HEK293T (cell line): ENCODE data around the gene FXYD6.
"Not testable (repeated sequence)": the region's sequence is repeated elsewhere in the genome, so short reads cannot be mapped to it uniquely, and the experiment has no call there.

ENCODE experiments used
- ARNT ChIP-seq: fragments of 450-650 bp; IDR thresholded peaks from 2 replicates; pipeline ENCODE4 v1.6.1; 2017; ENCODE audit warnings: mild to moderate bottlenecking
- ELF4 ChIP-seq: fragments of 450-650 bp; IDR thresholded peaks from 2 replicates; pipeline ENCODE4 v1.6.1; 2017; ENCODE audit warnings: antibody characterized with exemption
- FOXK2 ChIP-seq: fragments of 450-650 bp; IDR thresholded peaks from 2 replicates; pipeline ENCODE4 v1.6.1; 2016; ENCODE audit warnings: mild to moderate bottlenecking
- FOXM1 ChIP-seq: fragments of 450-650 bp; IDR thresholded peaks from 2 replicates; pipeline ENCODE4 v1.6.1; 2017; ENCODE audit warnings: mild to moderate bottlenecking, borderline replicate concordance

DNA sequence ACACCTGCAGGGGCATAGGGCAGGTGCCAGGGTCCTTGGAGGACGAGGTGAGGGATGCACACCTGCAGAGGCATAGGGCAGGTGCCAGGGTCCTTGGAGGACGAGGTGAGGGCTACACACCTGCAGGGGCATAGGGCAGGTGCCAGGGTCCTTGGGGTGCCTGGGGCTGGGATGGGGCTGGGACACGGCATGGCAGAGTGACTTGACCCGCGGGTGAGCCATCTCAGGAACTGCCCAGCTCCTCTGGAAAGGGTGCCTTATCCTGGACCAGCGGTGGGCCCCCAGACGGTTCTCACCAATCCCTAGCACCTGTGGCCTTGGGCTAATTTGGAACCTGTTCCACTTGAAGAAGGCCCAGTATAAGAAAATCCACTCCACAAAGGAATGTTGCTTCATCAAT, 49.7 kb upstream of the FXYD6 start:
- not testable (repeated sequence) for TF ChIP-seq ARNT, FOXK2, FOXM1, ELF4
